DOHH2 (cell line): ENCODE data around the gene ARL15.

Source experiments
- H3F3A ChIP-seq: fragments of 200-600 bp; sonication (generic), shearing (Covaris generic); 2 replicates; pipeline ENCODE4 v1.6.0; 2016; ENCODE audit warnings: antibody characterized with exemption, mild to moderate bottlenecking; ENCODE audit not compliant: control insufficient read depth, insufficient read depth
- H3K27ac ChIP-seq: fragments of 200-600 bp; sonication (generic); 2 replicates; pipeline ENCODE4 v1.5.1; 2014; ENCODE audit warnings: low read depth, mild to moderate bottlenecking, low read length, moderate library complexity
- H3K27me3 ChIP-seq: fragments of 200-600 bp; sonication (generic); 2 replicates; pipeline ENCODE4 v1.6.1; 2014; ENCODE audit warnings: mild to moderate bottlenecking, low read length, mixed read lengths; ENCODE audit not compliant: control insufficient read depth
- H3K36me3 ChIP-seq: fragments of 200-600 bp; sonication (generic); 2 replicates; pipeline ENCODE4 v1.6.1; 2014; ENCODE audit warnings: mild to moderate bottlenecking, low read length, moderate library complexity, mixed read lengths; ENCODE audit not compliant: control insufficient read depth
- H3K4me1 ChIP-seq: fragments of 200-600 bp; sonication (generic); 2 replicates; pipeline ENCODE4 v1.6.1; 2014; ENCODE audit warnings: mild to moderate bottlenecking, low read length, mixed read lengths; ENCODE audit not compliant: control insufficient read depth
- H3K4me2 ChIP-seq: fragments of 200-600 bp; sonication (generic); 2 replicates; pipeline ENCODE4 v1.6.0; 2014; ENCODE audit warnings: mild to moderate bottlenecking, low read length, moderate library complexity
- H3K4me3 ChIP-seq: fragments of 200-600 bp; sonication (generic); 2 replicates; pipeline ENCODE4 v1.5.1; 2014; ENCODE audit warnings: mild to moderate bottlenecking, low read length, mixed read lengths
- H3K79me2 ChIP-seq: fragments of 200-600 bp; sonication (generic); 2 replicates; pipeline ENCODE4 v1.6.1; 2014; ENCODE audit warnings: mild to moderate bottlenecking, low read length, mixed read lengths; ENCODE audit not compliant: control insufficient read depth
- H3K9me2 ChIP-seq: fragments of 200-600 bp; sonication (generic); replicated peaks from 2 replicates; pipeline ENCODE4 v1.6.1; 2014; ENCODE audit warnings: mild to moderate bottlenecking, low read length, mixed read lengths; ENCODE audit not compliant: control insufficient read depth
- H3K9me3 ChIP-seq: fragments of 200-600 bp; sonication (generic); 2 replicates; pipeline ENCODE4 v1.6.1; 2014; ENCODE audit warnings: antibody characterized with exemption, low read length, mixed read lengths; ENCODE audit not compliant: control insufficient read depth, insufficient read depth
- H4K20me1 ChIP-seq: fragments of 200-600 bp; sonication (generic); 2 replicates; pipeline ENCODE4 v1.6.0; 2014; ENCODE audit warnings: low read depth, mild to moderate bottlenecking, antibody characterized with exemption, low read length, moderate library complexity; ENCODE audit not compliant: control insufficient read depth, insufficient read depth
- EZH2phosphoT487 ChIP-seq: fragments of 200-600 bp; sonication (generic); IDR thresholded peaks from 2 replicates; pipeline ENCODE4 v1.6.1; 2017; ENCODE audit warnings: borderline replicate concordance, mild to moderate bottlenecking, antibody characterized with exemption, low read length, moderate library complexity, mixed read lengths
- TF ChIP-seq, protein P1 (sequence below): fragments of 200-600 bp; sonication (generic); IDR thresholded peaks from one replicate; pipeline ENCODE4 v1.5.1; 2014; ENCODE audit warnings: antibody characterized with exemption, mild to moderate bottlenecking, low read depth, low read length; ENCODE audit not compliant: poor library complexity, severe bottlenecking

The ARL15 gene

DNA sequence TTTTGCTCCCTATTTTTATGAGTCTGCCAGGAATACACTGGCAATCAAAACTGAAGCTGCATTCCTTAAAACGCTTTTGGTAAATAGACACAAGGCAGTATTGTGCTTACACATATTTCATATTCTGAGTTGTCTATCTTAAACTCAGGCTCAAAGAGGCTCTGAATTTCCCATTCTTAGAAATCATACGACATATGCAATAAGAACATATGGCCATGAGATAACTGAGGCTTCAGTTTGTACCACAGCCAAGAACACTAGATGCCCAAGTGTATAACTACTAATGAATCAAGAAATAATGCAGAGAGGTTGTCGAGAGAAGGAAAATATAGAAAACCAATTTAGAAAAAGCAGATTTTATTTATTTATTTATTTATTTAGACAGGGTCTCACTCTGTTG is 392.5 kb downstream of the ARL15 start:
- H3K9me2 ChIP-seq = no peaks in the 10 kb centered on the region
- TF ChIP-seq, protein P1, sequence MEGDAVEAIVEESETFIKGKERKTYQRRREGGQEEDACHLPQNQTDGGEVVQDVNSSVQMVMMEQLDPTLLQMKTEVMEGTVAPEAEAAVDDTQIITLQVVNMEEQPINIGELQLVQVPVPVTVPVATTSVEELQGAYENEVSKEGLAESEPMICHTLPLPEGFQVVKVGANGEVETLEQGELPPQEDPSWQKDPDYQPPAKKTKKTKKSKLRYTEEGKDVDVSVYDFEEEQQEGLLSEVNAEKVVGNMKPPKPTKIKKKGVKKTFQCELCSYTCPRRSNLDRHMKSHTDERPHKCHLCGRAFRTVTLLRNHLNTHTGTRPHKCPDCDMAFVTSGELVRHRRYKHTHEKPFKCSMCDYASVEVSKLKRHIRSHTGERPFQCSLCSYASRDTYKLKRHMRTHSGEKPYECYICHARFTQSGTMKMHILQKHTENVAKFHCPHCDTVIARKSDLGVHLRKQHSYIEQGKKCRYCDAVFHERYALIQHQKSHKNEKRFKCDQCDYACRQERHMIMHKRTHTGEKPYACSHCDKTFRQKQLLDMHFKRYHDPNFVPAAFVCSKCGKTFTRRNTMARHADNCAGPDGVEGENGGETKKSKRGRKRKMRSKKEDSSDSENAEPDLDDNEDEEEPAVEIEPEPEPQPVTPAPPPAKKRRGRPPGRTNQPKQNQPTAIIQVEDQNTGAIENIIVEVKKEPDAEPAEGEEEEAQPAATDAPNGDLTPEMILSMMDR = no peak
- TF ChIP-seq EZH2phosphoT487 = no peak
- H3K4me2 ChIP-seq = no peak overlapping the region
- H3F3A ChIP-seq = no peaks in the 10 kb centered on the region
- H3K79me2 ChIP-seq = no peaks in the 10 kb centered on the region
- H3K27me3 ChIP-seq = no peaks in the 10 kb centered on the region
- no peaks in the 10 kb centered on the region for H3K9me3 ChIP-seq
- no peaks in the 10 kb centered on the region for H3K4me1 ChIP-seq
- no peaks in the 10 kb centered on the region for H4K20me1 ChIP-seq
- no peaks in the 10 kb centered on the region for H3K36me3 ChIP-seq
- H3K4me3 ChIP-seq = no peak overlapping the region
- no peak overlapping the region for H3K27ac ChIP-seq

GRCh38 chr5:53917095-53917494 is 393.3 kb downstream of the ARL15 start:
- H3K4me2 ChIP-seq = no peak overlapping the region

DNA sequence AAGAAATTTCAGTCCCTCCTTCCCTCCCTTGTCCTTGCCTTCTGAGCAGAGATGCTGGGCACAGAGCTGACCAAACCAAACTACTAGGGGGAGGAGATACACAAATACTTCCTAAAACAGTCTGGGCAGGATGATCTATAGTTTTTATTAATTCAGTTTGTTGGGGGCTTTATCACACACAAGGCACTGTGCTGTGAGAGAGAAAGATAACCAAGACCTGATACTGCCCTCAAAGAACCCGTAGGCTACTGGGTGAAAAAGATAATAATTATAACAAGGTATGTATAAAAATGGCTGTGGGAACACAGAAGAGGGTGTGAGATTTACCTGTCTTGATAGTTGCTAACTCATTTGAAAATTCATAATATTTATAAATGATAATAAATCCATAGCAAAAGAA is 395.3 kb downstream of the ARL15 start:
- no peaks in the 10 kb centered on the region for H3K9me3 ChIP-seq
- TF ChIP-seq, protein P1 = no peak
- TF ChIP-seq EZH2phosphoT487 = no peak
- H3K79me2 ChIP-seq = no peaks in the 10 kb centered on the region
- H3K4me1 ChIP-seq = no peaks in the 10 kb centered on the region
- no peaks in the 10 kb centered on the region for H3K27me3 ChIP-seq
- H3K36me3 ChIP-seq = no peaks in the 10 kb centered on the region
- no peak overlapping the region for H3K4me3 ChIP-seq
- no peaks in the 10 kb centered on the region for H4K20me1 ChIP-seq
- no peak overlapping the region for H3K4me2 ChIP-seq
- no peak overlapping the region for H3K27ac ChIP-seq
- no peaks in the 10 kb centered on the region for H3K9me2 ChIP-seq
- H3F3A ChIP-seq = no peaks in the 10 kb centered on the region

More at GRCh38 chr5:53917095-53917494, 393.3 kb downstream of the ARL15 start:
- Histone ChIP-seq H4K20me1 (no peaks in the 10 kb centered on the region), H3K9me2 (no peaks in the 10 kb centered on the region), H3F3A (no peaks in the 10 kb centered on the region), H3K79me2 (no peaks in the 10 kb centered on the region), H3K27me3 (no peaks in the 10 kb centered on the region), H3K4me1 (no peaks in the 10 kb centered on the region), H3K27ac (no peak overlapping the region), H3K4me3 (no peak overlapping the region), H3K9me3 (no peaks in the 10 kb centered on the region), H3K36me3 (no peaks in the 10 kb centered on the region)
- TF ChIP-seq, protein P1 = no peak
- TF ChIP-seq EZH2phosphoT487 = no peak

GRCh38 chr5:53913941-53914340 is 396.4 kb downstream of the ARL15 start:
- H3K4me3 ChIP-seq = no peak overlapping the region
- no peak for TF ChIP-seq EZH2phosphoT487
- TF ChIP-seq, protein P1 = no peak

More at GRCh38 chr5:53913941-53914340, 396.4 kb downstream of the ARL15 start:
- Histone ChIP-seq H3K9me3 (no peaks in the 10 kb centered on the region), H3F3A (no peaks in the 10 kb centered on the region), H3K36me3 (no peaks in the 10 kb centered on the region), H3K9me2 (no peaks in the 10 kb centered on the region), H3K79me2 (no peaks in the 10 kb centered on the region), H3K4me2 (no peak overlapping the region), H3K27ac (no peak overlapping the region), H4K20me1 (no peaks in the 10 kb centered on the region), H3K4me1 (no peaks in the 10 kb centered on the region), H3K27me3 (no peaks in the 10 kb centered on the region)
